Left lung (tissue), 10 donors: ENCODE data around the gene ADAMTS17. TPM values are rescaled to one million over a fixed set of nuclear protein-coding genes. Genes with fewer than 3 reads are reported as not detected.
A peak's percentile ranks its signal among the peaks of the same experiment; 100 is the strongest.

Experiments used
- ATAC-seq: fragments of 200-7000 bp; cut with Tn5 transposase; one replicate; pipeline ENCODE4 v1.9.1; 2020; ENCODE audit warnings: moderate library complexity
- DNase-seq, 4 donors: peaks; one replicate each; pipeline ENCODE4 v3.0.0-alpha.2; 2013 to 2020
- H3K27ac ChIP-seq, 2 donors: fragments of 200-600 bp; sonication (generic) in 1 of 2; one replicate each; pipeline versions ENCODE4 v1.5.0 to v1.8.0; 2020 to 2021
- H3K27me3 ChIP-seq, 2 donors: fragments of 200-600 bp; sonication (generic) in 1 of 2; one replicate each; pipeline versions ENCODE4 v1.5.0 to v1.8.0; 2020 to 2021
- H3K36me3 ChIP-seq, 2 donors: fragments of 200-600 bp; sonication (generic) in 1 of 2; one replicate each; pipeline versions ENCODE4 v1.5.0 to v1.8.0; 2020 to 2021
- H3K4me1 ChIP-seq, 2 donors: fragments of 200-600 bp; one replicate each; pipeline ENCODE4 v1.8.0; 2021
- H3K4me3 ChIP-seq, 2 donors: fragments of 200-600 bp; sonication (generic) in 1 of 2; one replicate each; pipeline versions ENCODE4 v1.5.0 to v1.8.0; 2020 to 2021; ENCODE audit warnings: mild to moderate bottlenecking in 1 of 2
- H3K9me3 ChIP-seq, 2 donors: fragments of 200-600 bp; sonication (generic) in 1 of 2; one replicate each; pipeline versions ENCODE4 v1.5.0 to v1.8.0; 2020 to 2021
- CTCF ChIP-seq, 2 donors: fragments of 200-600 bp; sonication (generic) in 1 of 2; IDR thresholded peaks; one replicate each; pipeline versions ENCODE4 v1.5.0 to v1.8.0; 2021; ENCODE audit warnings: antibody characterized with exemption in 2 of 2
- intact Hi-C, 2 donors: fragments of 100-400 bp; cut with DNase I; formaldehyde crosslinking; loops; one replicate each; pipeline versions ENCODE4 v1.11.2 to v1.14.2; 2022
- polyA plus RNA-seq, 6 donors: library from polyadenylated mRNA; unstranded; fragments of 120-200 nt; gene quantifications; one replicate each; pipeline ENCODE4 v1.2.1, GENCODE V29; 2013; ENCODE audit not compliant: insufficient read length in 6 of 6
- total RNA-seq, 2 donors: library from RNA; stranded (reverse); fragmentation: NEBNext Ultra II Directional; extraction: Animal tissue kit (Norgen Biotek cat#: 25700); gene quantifications; one replicate each; pipeline ENCODE4 v1.2.1, GENCODE V29; 2021
- donor health status: DM: no; HTN: yes; CAD: no.
- donor health status: DM: no; HTN: no; CAD: no.

The ADAMTS17 gene
- total and polyA plus RNA-seq, 8 donors = 2.0 to 3.9 (median 3.4) TPM

GRCh38 chr15:100254285-100254684 is 87.5 kb downstream of the ADAMTS17 start:
- Histone ChIP-seq H3K36me3 (no peaks in the 10 kb centered on the region), H3K9me3 (no peaks in the 10 kb centered on the region), H3K4me3 (no peak overlapping the region), H3K27ac (no peak overlapping the region), H3K4me1 (no peaks in the 10 kb centered on the region), H3K27me3 (no peaks in the 10 kb centered on the region)
- TF ChIP-seq CTCF (IDR thresholded peaks at IDR 0.05) = no peak
- intact Hi-C loops = no loop called here
- DNase-seq (no peak), ATAC-seq (no peak)

- no peaks in the 10 kb centered on the region for H3K27me3 ChIP-seq
- ATAC-seq (no peak), DNase-seq (no peak)
- no peak overlapping the region for H3K4me3 ChIP-seq
- no peaks in the 10 kb centered on the region for H3K4me1 ChIP-seq
- H3K36me3 ChIP-seq = no peaks in the 10 kb centered on the region
- intact Hi-C loops = no loop called here
- no peak for TF ChIP-seq CTCF (IDR thresholded peaks at IDR 0.05)
- no peak overlapping the region for H3K27ac ChIP-seq
- no peaks in the 10 kb centered on the region for H3K9me3 ChIP-seq
Observed at GRCh38 chr15:100253640-100254039, 88.1 kb downstream of the ADAMTS17 start.

GRCh38 chr15:100252779-100253417 is 88.9 kb downstream of the ADAMTS17 start:
- ATAC-seq (no peak), DNase-seq (no peak)
- H3K27me3 ChIP-seq = no peaks in the 10 kb centered on the region
- intact Hi-C loops = no loop called here
- no peaks in the 10 kb centered on the region for H3K36me3 ChIP-seq
- H3K9me3 ChIP-seq = no peaks in the 10 kb centered on the region
- no peak overlapping the region for H3K4me3 ChIP-seq
- no peak overlapping the region for H3K27ac ChIP-seq
- TF ChIP-seq CTCF (IDR thresholded peaks at IDR 0.05) = no peak
- no peaks in the 10 kb centered on the region for H3K4me1 ChIP-seq

- Histone ChIP-seq H3K36me3 (no peaks in the 10 kb centered on the region), H3K27ac (no peak overlapping the region), H3K9me3 (no peaks in the 10 kb centered on the region), H3K27me3 (no peaks in the 10 kb centered on the region), H3K4me3 (no peak overlapping the region), H3K4me1 (no peaks in the 10 kb centered on the region)
- DNase-seq (no peak), ATAC-seq (no peak)
- TF ChIP-seq CTCF (IDR thresholded peaks at IDR 0.05) = no peak
- intact Hi-C loops = no loop called here
Observed at GRCh38 chr15:100252359-100252758, 89.4 kb downstream of the ADAMTS17 start.

GRCh38 chr15:100250176-100250800 is 91.5 kb downstream of the ADAMTS17 start:
- Histone ChIP-seq H3K4me1 (no peaks in the 10 kb centered on the region), H3K36me3 (no peaks in the 10 kb centered on the region), H3K4me3 (no peak overlapping the region), H3K27me3 (no peaks in the 10 kb centered on the region), H3K9me3 (no peaks in the 10 kb centered on the region), H3K27ac (no peak overlapping the region)
- TF ChIP-seq CTCF (IDR thresholded peaks at IDR 0.05) = no peak
- DNase-seq = peak in 2 of 4 donors; percentile 79 to 82
- peak; percentile 50 for ATAC-seq
- intact Hi-C loops = no loop called here
